Nephron (organoid): Measurements from ENCODE around the gene LIG4.

ENCODE experiments used
- H3K27ac Mint-ChIP-seq, 3 experiments: 2 replicates each; pipeline ENCODE4 v1.8.0; 2020; ENCODE audit warnings: mixed read lengths in 3 of 3, mild to moderate bottlenecking in 2 of 3, moderate library complexity in 1 of 3
- H3K27me3 Mint-ChIP-seq: 2 replicates; pipeline ENCODE4 v1.8.0; 2021; ENCODE audit warnings: low read depth, mild to moderate bottlenecking, moderate library complexity, mixed read lengths
- H3K36me3 Mint-ChIP-seq: 2 replicates; pipeline ENCODE4 v1.8.0; 2020; ENCODE audit warnings: low read depth, mixed read lengths
- H3K4me1 Mint-ChIP-seq: 2 replicates; pipeline ENCODE4 v1.8.0; 2020; ENCODE audit warnings: mixed read lengths
- H3K4me3 Mint-ChIP-seq, 3 experiments: 2 replicates each; pipeline ENCODE4 v1.8.0; 2020; ENCODE audit warnings: mild to moderate bottlenecking in 3 of 3, mixed read lengths in 3 of 3, moderate library complexity in 2 of 3
- H3K9me3 Mint-ChIP-seq: 2 replicates; pipeline ENCODE4 v1.8.0; 2020; ENCODE audit warnings: mixed read lengths
- CTCF ChIP-seq, 3 experiments: fragments of 200-600 bp; sonication (generic); IDR thresholded peaks; one replicate each; pipeline ENCODE4 v1.5.0; 2021; ENCODE audit warnings: antibody characterized with exemption in 3 of 3; ENCODE audit not compliant: unreplicated experiment in 3 of 3

The LIG4 gene

GRCh38 chr13:108227651-108228272, 12.4 kb upstream of the LIG4 start:
- Mint-ChIP-seq H3K9me3 (no peaks in the 10 kb centered on the region), H3K36me3 (peaks cover 12% of the 10 kb centered on the region), H3K27me3 (no peaks in the 10 kb centered on the region), H3K27ac (no peak overlapping the region), H3K4me1 (no peaks in the 10 kb centered on the region), H3K4me3 (no peak overlapping the region)
- peak; percentile 71 to 80 (median 79) for TF ChIP-seq CTCF (IDR thresholded peaks at IDR 0.05; ENCODE audit: unreplicated experiment in 3 of 3)

GRCh38 chr13:108226184-108226583, 10.8 kb upstream of the LIG4 start:
- Mint-ChIP-seq H3K4me1 (peaks cover under 1% of the 10 kb centered on the region), H3K27ac (no peak overlapping the region), H3K9me3 (no peaks in the 10 kb centered on the region), H3K27me3 (no peaks in the 10 kb centered on the region), H3K36me3 (peaks cover 12% of the 10 kb centered on the region), H3K4me3 (no peak overlapping the region)
- TF ChIP-seq CTCF (IDR thresholded peaks at IDR 0.05; ENCODE audit: unreplicated experiment in 3 of 3): no peak

GRCh38 chr13:108225440-108225839, 10.1 kb upstream of the LIG4 start:
- no peaks in the 10 kb centered on the region for H3K27me3 Mint-ChIP-seq
- peaks cover 5% of the 10 kb centered on the region for H3K4me1 Mint-ChIP-seq
- no peak overlapping the region for H3K4me3 Mint-ChIP-seq

GRCh38 chr13:108223687-108224503, 8.6 kb upstream of the LIG4 start:
- Mint-ChIP-seq H3K4me3 (no peak overlapping the region), H3K36me3 (no peaks in the 10 kb centered on the region), H3K4me1 (peaks cover 20% of the 10 kb centered on the region)

More at GRCh38 chr13:108225440-108225839, 10.1 kb upstream of the LIG4 start:
- TF ChIP-seq CTCF (IDR thresholded peaks at IDR 0.05; ENCODE audit: unreplicated experiment in 3 of 3): no peak
- Mint-ChIP-seq H3K36me3 (peaks cover 12% of the 10 kb centered on the region), H3K9me3 (no peaks in the 10 kb centered on the region), H3K27ac (no peak overlapping the region)

GRCh38 chr13:108220041-108220440, 4.7 kb upstream of the LIG4 start:
- H3K9me3 Mint-ChIP-seq: no peaks in the 10 kb centered on the region
- H3K27me3 Mint-ChIP-seq: no peaks in the 10 kb centered on the region

More at GRCh38 chr13:108223687-108224503, 8.6 kb upstream of the LIG4 start:
- Mint-ChIP-seq H3K27me3 (no peaks in the 10 kb centered on the region), H3K27ac (no peak overlapping the region), H3K9me3 (no peaks in the 10 kb centered on the region)
- no peak for TF ChIP-seq CTCF (IDR thresholded peaks at IDR 0.05; ENCODE audit: unreplicated experiment in 3 of 3)

More at GRCh38 chr13:108220041-108220440, 4.7 kb upstream of the LIG4 start:
- peaks cover 33% of the 10 kb centered on the region for H3K4me1 Mint-ChIP-seq
- TF ChIP-seq CTCF (IDR thresholded peaks at IDR 0.05; ENCODE audit: unreplicated experiment in 3 of 3): no peak
- H3K4me3 Mint-ChIP-seq: peak overlapping the region; percentile 89 to 98 (median 91)
- H3K27ac Mint-ChIP-seq: peak overlapping the region; percentile 45 to 69 (median 63)
- H3K36me3 Mint-ChIP-seq: no peaks in the 10 kb centered on the region
